Activated naive CD4-positive, alpha-beta T cell treated with anti-CD3 and anti-CD28 coated beads for 36 hours (primary cell): ENCODE data around the gene BOD1. TPM values are rescaled to one million over a fixed set of nuclear protein-coding genes. Genes with fewer than 3 reads are reported as not detected.
A peak's percentile ranks its signal among the peaks of the same experiment; 100 is the strongest.

ENCODE experiments used
- CTCF ChIA-PET: fragments of 350-600 bp; sonication (Branson Sonifier 250); formaldehyde crosslinking; loops from one replicate; lab custom pipeline; 2021; ENCODE audit warnings: antibody characterized with exemption; lab: Charles Lee
- DNase-seq: peaks from one replicate; pipeline ENCODE4 v3.0.0-alpha.2; 2020
- H3K27ac Mint-ChIP-seq: one replicate; pipeline ENCODE4 v1.8.0; 2021; ENCODE audit warnings: mild to moderate bottlenecking, mixed read lengths
- H3K27me3 Mint-ChIP-seq: one replicate; pipeline ENCODE4 v1.8.0; 2021; ENCODE audit warnings: low read depth, mixed read lengths
- H3K36me3 Mint-ChIP-seq: one replicate; pipeline ENCODE4 v1.8.0; 2021; ENCODE audit warnings: low read depth, mixed read lengths
- H3K4me1 Mint-ChIP-seq: one replicate; pipeline ENCODE4 v1.8.0; 2021; ENCODE audit warnings: low read depth, mixed read lengths
- H3K4me3 Mint-ChIP-seq: one replicate; pipeline ENCODE4 v1.8.0; 2021; ENCODE audit warnings: mild to moderate bottlenecking, moderate library complexity, mixed read lengths
- H3K9me3 Mint-ChIP-seq: one replicate; pipeline ENCODE4 v1.8.0; 2021; ENCODE audit warnings: mixed read lengths
- intact Hi-C: fragments of 100-400 bp; cut with micrococcal nuclease; formaldehyde crosslinking; loops from one replicate; pipeline ENCODE4 v1.15.1; 2023
- total RNA-seq, 2 experiments: library from RNA; stranded (reverse); gene quantifications; one replicate each; pipeline ENCODE4 v1.2.3, GENCODE V29; 2021

The BOD1 gene
- 10 to 100 TPM; 35.3 to 36.9 TPM for total RNA-seq

DNA sequence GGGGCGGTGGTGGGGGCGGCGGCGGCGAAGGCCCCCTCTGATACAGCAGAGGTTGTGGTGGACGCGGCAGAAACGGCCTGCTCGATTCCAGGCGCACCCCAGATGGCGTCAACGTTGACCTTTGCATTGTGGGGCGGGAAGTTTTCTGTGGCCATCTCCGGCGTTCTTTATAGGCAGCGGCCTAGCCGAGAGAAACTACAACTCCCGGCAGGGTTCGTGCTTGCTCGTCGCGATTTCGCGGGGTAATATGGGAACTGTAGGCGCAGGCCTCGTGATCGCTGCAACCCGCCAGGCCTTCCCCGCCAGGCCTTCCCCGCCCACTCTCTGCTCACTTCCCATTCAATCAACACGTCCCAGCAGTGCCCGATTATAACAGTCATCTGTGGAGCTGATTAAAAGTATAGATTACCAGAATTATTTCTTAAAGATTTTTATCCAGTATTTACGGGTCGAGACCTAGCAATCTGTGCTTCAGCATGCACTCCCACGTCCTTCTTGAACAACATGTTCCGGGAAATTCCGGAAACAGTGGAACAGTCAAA, at the start of gene BOD1:
Gene BOD1, minus strand, starts transcription at position 74 of the 542 bp plus-strand sequence. CDS start 214 bp downstream, outside the sequence.
- CTCF ChIA-PET: interaction anchor here (0.7 to 4.7 kb wide), 8 partner anchors 17 to 700 kb away, joined by 3 to 57 read pairs (median 4); partner anchors contain the start of gene CPEB4

DNA sequence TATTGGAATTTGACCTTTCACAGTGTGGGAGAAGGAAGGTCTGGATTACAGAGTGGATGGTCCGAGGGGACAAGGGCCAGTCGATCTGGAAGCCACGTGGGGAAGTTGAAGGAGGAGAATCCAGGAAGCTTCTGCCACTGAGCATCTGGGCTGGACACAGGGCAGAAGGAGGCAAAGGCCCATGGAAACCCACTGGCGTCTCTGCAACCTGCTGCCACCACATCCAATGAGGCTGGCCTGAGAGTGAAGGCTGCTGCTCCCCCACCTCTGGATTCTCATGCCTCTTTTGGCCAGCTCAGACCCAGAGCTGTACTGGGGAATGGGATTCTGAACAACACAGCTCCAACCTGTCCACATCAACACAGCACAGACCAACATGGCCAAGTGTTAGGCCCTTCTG, 48.9 kb upstream of the BOD1 start:
- DNase-seq: no peak
- CTCF ChIA-PET: no interaction called here
- Mint-ChIP-seq H3K27me3 (no peaks in the 10 kb centered on the region), H3K9me3 (no peaks in the 10 kb centered on the region), H3K4me3 (no peak overlapping the region), H3K27ac (no peak overlapping the region), H3K36me3 (no peaks in the 10 kb centered on the region), H3K4me1 (no peaks in the 10 kb centered on the region)
- intact Hi-C loops: no loop called here

More for the DNA sequence above, at the start of gene BOD1:
- no peaks in the 10 kb centered on the region for H3K9me3 Mint-ChIP-seq
- H3K4me3 Mint-ChIP-seq: peak within 1 kb of the TSS; percentile 95
- H3K27me3 Mint-ChIP-seq: no peaks in the 10 kb centered on the region
- intact Hi-C loops: loop anchor here (1.0 to 5.0 kb wide), 9 partner anchors 166 to 1862 kb away; partner anchors contain the start of genes CPEB4, CREBRF, DUSP1 and SFXN1
- H3K4me1 Mint-ChIP-seq: peaks cover 42% of the 10 kb centered on the region
- peak within 1 kb of the TSS; percentile 93 for H3K27ac Mint-ChIP-seq
- DNase-seq: peak; percentile 98
- peaks cover 18% of the 10 kb centered on the region for H3K36me3 Mint-ChIP-seq

DNA sequence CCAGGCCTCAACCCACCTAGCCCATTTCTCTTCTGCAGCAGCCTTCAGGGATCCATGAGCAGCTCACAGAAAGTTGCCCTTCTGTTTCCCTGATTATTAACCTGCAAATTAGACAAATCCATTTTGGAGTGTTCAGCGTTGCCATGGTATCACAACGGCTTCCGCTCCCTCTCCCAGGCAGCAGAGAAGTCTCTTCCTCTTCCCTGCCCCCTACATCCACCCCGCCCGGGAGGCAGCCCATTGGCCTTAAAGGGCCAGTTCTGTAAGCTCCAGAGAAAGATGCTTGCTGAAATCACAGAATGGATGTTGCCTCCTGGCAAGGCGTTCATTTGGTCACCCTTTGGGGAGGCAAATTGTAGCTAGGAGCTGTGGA, 47.7 kb upstream of the BOD1 start:
- no peak overlapping the region for H3K4me3 Mint-ChIP-seq
- CTCF ChIA-PET: interaction anchor here (0.7 kb wide), 1 partner anchor 9 kb away, joined by 3 read pairs; no protein-coding TSS in a partner anchor
- H3K36me3 Mint-ChIP-seq: no peaks in the 10 kb centered on the region
- intact Hi-C loops: no loop called here
- H3K27ac Mint-ChIP-seq: no peak overlapping the region
- H3K27me3 Mint-ChIP-seq: no peaks in the 10 kb centered on the region
- H3K9me3 Mint-ChIP-seq: no peaks in the 10 kb centered on the region
- H3K4me1 Mint-ChIP-seq: no peaks in the 10 kb centered on the region
- no peak for DNase-seq

DNA sequence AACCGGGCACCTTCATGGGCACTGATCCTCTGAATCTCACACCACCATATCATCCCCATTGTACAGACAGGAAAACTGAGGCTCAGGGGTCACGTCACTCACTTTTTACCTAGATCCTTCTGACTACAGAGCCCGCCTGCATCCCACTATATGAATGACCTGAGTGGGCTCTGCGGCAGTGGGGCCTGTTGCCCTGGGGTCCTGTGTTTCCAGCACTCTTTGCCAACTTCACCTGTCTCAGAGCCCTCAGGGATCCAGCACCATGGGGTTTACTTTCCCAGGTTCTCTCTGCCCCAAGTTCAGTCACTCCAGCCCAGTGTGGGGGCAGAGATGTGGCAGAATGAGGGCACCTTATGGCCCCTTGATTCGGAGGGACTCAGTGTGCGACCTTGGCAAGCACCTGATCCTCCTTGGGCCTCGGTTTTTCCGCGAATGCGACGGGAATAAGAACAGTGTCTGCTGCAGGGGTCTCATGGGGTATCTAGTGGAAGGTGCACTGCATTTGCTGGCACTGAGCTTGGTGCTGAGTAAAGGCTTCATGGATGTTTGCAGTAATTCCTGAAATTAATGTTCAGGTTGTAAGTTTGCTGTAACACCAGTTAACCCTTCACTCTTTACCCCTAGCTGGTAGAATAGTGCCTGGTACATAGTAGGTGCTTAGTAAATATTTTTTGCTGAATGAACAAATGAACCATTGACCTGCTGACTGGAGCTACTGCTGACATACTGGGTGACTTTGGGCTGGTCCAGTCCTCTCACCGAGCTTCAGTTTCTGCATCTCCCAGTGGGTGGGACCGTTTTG, 47.1 kb upstream of the BOD1 start:
- intact Hi-C loops: no loop called here
- Mint-ChIP-seq H3K4me3 (no peak overlapping the region), H3K27me3 (no peaks in the 10 kb centered on the region), H3K9me3 (no peaks in the 10 kb centered on the region), H3K36me3 (no peaks in the 10 kb centered on the region), H3K27ac (no peak overlapping the region), H3K4me1 (no peaks in the 10 kb centered on the region)
- no peak for DNase-seq
- CTCF ChIA-PET: interaction anchor here (0.7 kb wide), 1 partner anchor 10 kb away, joined by 3 read pairs; no protein-coding TSS in a partner anchor

DNA sequence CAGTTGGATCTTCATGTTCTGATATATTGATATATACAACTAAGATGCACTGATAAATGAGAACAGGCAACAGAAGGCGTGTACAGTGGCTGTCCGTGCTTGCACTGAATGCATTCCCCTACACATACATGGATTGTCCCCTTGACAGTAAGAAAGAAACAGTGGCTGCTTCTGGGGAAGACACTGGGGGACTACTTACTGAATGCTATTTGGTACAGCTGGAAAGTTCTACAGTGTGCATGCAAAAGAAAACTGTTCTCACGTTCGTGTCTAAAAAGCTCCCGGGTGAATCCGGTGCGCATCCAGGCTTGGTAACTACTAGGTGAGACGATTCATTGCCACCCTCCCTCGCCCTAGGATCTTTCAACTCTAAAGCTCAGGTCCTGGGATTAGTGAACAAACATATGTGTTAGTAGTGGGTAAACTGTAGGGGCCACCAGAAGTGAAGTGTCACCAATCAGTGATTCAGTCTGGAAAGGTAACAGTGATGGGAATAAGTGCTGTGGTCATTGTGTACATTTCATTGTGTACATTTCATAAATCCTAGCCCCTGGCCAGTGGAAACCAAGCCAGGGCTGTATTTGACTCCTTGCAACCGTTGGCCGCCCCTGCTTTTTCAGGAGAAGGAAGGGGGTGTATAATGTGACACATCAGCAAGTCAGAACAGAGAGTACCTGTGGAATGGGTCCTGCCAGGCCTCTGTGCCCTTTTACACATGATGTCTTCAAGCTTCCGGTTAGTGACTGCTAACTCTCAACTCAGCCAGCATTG, 46.3 kb upstream of the BOD1 start:
- CTCF ChIA-PET: no interaction called here
- H3K27ac Mint-ChIP-seq: no peak overlapping the region
- intact Hi-C loops: no loop called here
- no peaks in the 10 kb centered on the region for H3K9me3 Mint-ChIP-seq
- no peaks in the 10 kb centered on the region for H3K4me1 Mint-ChIP-seq
- no peaks in the 10 kb centered on the region for H3K36me3 Mint-ChIP-seq
- H3K27me3 Mint-ChIP-seq: no peaks in the 10 kb centered on the region
- no peak overlapping the region for H3K4me3 Mint-ChIP-seq
- DNase-seq: no peak

DNA sequence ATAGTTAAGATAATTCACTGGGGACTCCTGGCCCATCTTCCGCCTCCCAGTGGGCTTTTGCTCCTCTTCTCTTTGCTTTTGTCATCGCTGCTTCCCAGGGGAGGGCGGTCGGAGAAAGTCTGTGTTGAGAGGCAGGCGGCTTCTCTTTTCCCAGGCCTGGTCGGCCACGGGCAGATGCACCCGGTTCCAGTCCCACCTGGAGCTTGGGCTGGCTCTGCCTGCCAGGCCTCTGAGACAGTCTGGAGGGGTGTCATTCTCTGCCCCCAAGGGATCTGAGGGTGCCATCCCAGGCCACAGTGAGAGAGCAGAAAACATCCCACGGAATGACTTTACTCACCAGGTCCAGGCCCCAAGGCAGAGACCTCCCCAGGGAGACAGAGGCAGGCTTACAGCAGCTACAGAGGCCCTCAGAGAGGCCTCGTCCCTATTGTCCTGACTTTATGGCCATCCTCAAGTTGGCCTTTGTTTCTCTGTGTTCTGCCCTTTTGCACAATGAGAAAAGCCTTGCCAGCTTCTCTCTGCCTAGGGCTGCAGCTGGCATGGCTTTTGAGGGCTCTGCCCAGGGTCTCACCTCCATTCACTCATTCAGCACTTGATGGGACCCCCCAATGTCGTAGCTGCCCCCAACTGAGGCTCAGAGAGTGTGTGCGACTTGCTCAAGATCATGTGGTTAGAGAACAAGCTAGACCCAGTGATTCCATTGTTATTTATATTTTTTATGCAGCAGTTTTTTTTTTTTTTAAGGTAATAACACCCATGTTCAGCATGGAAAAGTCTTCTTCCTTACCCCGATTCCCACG, 44.2 kb upstream of the BOD1 start:
- Mint-ChIP-seq H3K27ac (no peak overlapping the region), H3K27me3 (no peaks in the 10 kb centered on the region), H3K4me1 (no peaks in the 10 kb centered on the region), H3K36me3 (no peaks in the 10 kb centered on the region), H3K9me3 (no peaks in the 10 kb centered on the region), H3K4me3 (no peak overlapping the region)
- intact Hi-C loops: no loop called here
- DNase-seq: no peak
- CTCF ChIA-PET: interaction anchor here (0.6 to 0.7 kb wide), 2 partner anchors 65 to 87 kb away, joined by 3 to 4 read pairs; no protein-coding TSS in a partner anchor

DNA sequence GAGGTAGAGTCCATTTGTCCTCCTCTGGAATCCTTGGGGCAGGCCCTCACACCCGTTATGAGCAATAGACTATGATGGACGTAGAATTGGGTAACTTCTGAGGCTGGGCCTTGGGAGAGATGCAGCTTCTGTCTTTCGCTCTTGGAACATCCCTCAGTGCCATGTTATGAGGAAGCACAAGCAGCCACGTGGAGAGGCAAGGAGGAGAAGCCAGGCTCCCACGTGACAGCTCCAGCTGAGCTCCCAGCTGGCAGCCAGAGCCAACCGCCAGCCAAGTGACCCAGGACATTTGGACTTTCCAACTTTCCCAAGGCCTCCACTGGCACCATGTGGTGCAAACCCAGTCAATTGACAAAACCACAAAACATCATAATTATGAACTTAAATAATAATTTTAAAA, 43.0 kb upstream of the BOD1 start:
- H3K36me3 Mint-ChIP-seq: no peaks in the 10 kb centered on the region
- no peaks in the 10 kb centered on the region for H3K4me1 Mint-ChIP-seq
- no peak for DNase-seq
- H3K27me3 Mint-ChIP-seq: peaks cover 3% of the 10 kb centered on the region
- CTCF ChIA-PET: interaction anchor here (0.6 kb wide), 1 partner anchor 17 kb away, joined by 3 read pairs; no protein-coding TSS in a partner anchor
- intact Hi-C loops: no loop called here
- no peak overlapping the region for H3K4me3 Mint-ChIP-seq
- H3K9me3 Mint-ChIP-seq: peaks cover 2% of the 10 kb centered on the region
- H3K27ac Mint-ChIP-seq: no peak overlapping the region

DNA sequence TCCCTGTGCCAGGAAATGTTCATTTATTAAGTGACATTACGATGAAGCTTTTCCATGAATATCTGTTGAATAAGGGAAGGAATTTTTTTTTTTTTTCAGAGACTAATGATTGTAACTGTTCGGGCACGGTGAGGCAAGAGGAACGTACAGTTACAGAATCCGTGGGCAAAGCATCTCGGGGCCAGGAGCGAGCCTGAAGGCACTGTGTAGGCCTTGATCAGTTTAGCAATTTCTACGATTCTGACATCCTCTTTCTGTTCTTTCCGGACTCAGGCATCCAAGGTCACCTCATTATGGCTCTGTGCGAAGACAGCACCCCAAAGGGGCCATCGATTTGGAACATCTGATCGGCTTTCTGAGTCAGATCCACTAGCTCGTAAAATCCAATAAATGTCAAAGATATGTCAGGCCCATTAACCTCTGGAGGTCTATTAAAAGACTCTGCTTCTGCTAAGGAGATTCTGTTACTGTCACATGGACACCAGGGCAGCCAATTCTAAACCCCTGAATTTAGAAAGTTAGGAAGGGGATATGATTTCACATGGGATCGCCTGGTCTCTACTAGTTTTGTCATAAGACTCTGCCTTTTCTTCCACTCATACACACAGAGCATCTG, 41.4 kb upstream of the BOD1 start:
- intact Hi-C loops: no loop called here
- peaks cover 8% of the 10 kb centered on the region for H3K27me3 Mint-ChIP-seq
- no peaks in the 10 kb centered on the region for H3K36me3 Mint-ChIP-seq
- no peak for DNase-seq
- CTCF ChIA-PET: interaction anchor here (0.6 to 0.7 kb wide), 2 partner anchors 314 to 662 kb away, joined by 3 to 4 read pairs; no protein-coding TSS in a partner anchor
- no peaks in the 10 kb centered on the region for H3K4me1 Mint-ChIP-seq
- H3K9me3 Mint-ChIP-seq: peaks cover 7% of the 10 kb centered on the region
- no peak overlapping the region for H3K4me3 Mint-ChIP-seq
- H3K27ac Mint-ChIP-seq: no peak overlapping the region

DNA sequence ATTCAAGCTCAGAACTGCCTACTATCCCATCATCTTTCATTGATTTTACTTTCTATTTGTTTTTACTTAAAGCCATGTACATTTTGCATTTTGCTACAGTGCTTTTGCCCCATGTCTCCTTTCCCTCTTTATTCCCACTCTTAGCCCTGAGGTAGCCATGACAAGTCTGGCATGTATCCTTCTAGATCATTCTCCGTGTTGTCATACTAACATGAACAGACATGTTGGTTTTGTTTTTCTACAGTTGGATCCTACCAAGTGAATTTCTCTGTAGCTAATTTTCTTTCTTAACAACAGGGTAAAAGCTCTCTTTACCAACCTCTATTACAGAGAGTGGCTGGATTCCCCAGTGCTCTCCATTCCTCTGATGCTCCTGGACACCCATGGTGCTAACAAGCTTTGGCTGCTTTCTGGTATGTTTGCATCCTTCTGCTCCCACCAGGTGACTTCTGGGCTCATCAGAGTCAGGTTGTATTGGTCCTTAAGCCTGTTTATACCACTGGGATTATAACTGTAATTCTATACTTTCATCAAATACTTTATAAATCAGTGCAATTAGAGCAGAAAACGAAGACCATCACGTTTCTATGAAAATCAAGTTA, 38.8 kb upstream of the BOD1 start:
- H3K27ac Mint-ChIP-seq: no peak overlapping the region
- H3K4me3 Mint-ChIP-seq: no peak overlapping the region
- DNase-seq: no peak
- CTCF ChIA-PET: no interaction called here
- H3K4me1 Mint-ChIP-seq: no peaks in the 10 kb centered on the region
- peaks cover 28% of the 10 kb centered on the region for H3K27me3 Mint-ChIP-seq
- peaks cover 12% of the 10 kb centered on the region for H3K9me3 Mint-ChIP-seq
- intact Hi-C loops: no loop called here
- no peaks in the 10 kb centered on the region for H3K36me3 Mint-ChIP-seq

DNA sequence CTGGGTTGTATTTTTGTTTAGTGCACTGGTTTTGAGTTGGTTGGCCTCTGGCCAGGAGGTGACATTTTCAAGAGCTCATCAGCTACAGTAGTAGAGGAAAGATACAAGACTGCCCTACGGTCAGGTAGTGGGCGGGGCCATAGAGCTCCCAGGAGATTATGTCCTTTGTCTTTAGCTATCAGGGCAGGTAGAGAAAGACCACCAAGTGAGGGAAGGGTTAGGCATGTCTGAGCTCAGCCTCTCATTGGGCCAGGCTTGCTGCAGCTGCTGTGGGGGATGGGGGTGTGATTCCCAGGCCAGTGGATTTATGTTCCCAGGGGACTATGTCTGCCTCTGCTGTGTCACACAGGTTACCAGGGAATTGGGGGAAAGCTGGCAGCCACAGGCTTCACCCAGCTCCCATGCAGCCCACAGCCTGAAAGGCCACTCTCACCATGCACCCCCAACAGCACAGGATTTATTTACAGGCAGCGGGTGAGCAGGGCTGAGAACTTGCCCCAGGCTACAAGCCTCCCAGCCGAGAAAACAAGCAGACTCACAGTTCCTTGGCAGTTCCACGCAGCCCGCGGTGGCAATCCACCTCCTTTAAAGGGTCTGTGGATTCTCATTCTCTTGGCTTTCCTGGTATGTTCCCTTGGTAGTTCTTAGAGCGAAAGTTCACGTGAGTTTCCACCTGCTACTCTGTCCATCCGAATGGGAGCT, 37.5 kb upstream of the BOD1 start:
- no peak overlapping the region for H3K4me3 Mint-ChIP-seq

More for the DNA sequence above, 37.5 kb upstream of the BOD1 start:
- no peaks in the 10 kb centered on the region for H3K36me3 Mint-ChIP-seq
- H3K9me3 Mint-ChIP-seq: peaks cover 12% of the 10 kb centered on the region
- no peak overlapping the region for H3K27ac Mint-ChIP-seq
- CTCF ChIA-PET: interaction anchor here (0.8 kb wide), 1 partner anchor 29 kb away, joined by 3 read pairs; no protein-coding TSS in a partner anchor
- DNase-seq: no peak
- no peaks in the 10 kb centered on the region for H3K4me1 Mint-ChIP-seq
- H3K27me3 Mint-ChIP-seq: peaks cover 36% of the 10 kb centered on the region
- intact Hi-C loops: no loop called here
